ENCODE measurements around the gene SPDEF.

SPDEF gene

DNA sequence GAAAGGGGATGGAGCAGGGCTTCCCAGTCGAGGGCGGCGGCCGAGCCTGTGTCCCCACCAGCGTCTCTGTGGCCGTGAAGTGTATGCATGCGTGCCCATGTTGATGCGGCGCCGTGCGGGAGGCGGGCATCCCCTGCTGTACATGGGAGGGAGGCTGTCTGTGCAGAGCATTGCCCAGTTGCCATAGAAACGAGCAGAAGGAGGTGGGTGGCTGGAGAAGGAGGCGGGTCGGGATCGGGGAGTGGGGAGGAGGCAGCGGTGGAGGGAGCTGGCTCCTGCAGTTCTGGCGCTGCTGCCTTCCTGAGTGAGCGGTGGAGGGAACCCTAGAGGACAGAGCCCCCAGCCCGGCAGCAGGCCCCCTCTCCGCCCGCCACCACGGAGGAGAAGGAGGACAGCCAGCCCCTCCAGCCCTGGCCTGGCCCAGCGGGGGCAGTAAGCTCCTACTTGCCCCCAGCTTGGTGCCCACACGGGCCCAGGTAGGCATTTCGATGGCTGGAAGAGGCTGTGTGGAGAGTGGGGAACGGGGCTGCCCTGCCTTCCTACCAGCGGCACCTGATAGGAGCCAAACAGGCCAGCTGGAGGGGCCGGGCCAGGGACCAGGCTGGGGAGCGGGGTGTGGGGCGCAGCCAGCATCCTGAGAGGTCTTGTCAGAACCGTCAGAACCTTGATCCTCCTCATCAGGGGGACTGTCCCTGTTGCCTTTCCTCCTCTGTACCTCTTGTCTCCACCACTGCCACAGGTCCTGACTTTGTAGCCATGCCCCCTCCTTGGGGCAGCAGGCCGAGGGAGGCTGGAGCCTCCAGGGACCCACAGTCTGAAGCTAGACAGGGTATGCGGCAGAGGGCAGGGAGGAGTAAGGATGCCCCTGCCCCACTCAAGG is 41.3 kb downstream of the SPDEF start:
- no peak for DNase-seq (ENCODE audit: low spot score)

DNA sequence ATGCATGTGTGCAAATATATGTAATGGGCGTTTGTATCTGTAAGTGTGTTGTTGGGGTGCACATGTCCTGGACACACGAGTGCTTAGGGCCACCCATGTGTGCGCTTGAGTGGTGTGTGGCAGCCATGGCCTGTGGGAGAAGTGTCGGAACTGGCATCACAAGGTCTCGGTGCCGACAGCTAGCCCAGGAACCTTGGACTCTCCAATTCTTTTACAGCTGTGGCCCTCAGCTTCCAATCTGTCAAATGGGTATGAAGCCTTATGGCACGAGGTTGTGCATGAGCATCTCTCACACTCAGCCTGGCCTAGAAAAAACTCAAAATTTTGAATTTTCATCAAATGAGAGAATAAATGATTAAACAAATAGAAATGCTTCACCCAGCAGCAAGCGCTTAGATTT is 42.0 kb downstream of the SPDEF start:
- DNase-seq (ENCODE audit: low spot score), result no peak

DNA sequence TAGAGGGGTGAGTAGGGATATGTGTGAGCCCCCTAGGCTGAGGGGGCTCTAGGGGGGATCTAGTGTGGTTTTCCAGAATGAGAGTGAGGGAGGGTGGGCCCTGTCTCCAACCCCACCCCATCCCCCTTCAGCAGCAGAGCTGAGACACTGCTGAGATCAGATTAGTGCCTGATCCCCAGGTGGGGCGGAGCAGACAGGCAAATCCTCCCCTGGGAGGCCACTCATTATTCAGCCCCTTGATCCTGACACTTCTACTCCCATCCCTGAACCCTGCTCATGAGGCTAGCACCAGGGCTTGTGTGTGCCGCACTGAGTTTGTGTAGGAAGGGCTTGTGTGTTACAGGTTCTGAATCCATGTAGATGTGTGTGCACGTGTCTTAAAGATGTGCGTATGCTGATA is 42.5 kb downstream of the SPDEF start:
- DNase-seq (ENCODE audit: low spot score), result no peak

DNA sequence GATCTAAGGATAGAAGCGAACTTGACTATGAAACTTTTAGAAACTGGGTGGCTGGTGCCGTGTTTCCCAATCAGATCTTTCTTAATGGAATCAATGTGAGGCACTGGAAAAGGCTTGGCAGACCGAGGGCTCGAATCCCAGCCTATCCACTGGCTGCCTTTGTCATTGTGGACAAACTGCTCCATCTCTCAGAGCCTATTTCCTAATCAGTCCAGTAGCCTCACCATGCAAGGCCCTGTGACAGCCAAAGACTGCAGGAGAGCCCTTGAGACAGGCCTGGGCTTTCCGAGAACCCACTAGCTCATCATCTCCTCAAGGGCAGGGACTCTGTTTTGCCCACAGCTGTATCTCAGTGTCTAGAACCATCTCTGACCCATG is 43.4 kb downstream of the SPDEF start:
- no peak for DNase-seq (ENCODE audit: low spot score)

DNA sequence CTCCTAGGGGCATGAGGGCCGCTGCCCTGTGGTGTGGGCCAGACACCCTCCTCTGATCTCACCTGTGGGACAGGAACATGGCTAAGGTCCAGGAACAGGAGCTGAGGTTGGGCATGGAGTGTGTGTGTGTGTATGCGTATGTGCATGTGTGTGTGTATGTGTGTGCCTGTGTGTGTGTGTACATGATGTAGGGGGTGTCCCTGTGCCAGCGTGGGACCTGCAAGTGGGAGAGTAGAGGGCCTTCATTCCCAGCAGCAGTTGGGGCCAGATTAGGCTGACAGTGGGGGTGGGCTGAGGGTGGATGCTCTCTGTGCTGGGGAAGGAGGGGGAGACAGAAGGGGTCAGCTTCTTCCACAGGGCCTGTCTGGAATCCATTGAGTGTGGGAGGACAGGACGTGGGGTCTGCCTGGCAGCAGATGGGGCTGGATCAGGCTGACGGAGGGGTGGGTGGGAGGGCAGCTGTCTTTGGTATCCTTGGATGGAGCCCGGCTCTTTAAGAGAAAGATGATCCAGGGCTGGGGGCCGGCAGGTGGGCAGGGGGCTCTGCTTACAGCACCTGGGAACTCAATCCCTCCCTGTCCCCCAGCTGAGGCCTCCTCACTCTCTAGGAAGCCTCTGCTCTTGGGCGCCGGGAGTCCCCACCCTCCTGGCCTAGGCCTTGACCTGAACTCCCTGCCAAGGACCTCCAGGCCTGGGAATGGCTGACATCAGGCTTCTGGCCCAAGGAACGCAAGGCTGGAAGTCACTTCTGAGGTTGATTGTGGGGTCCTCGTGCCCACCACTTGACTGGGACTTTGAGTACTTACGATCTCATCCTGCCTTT is 44.0 kb downstream of the SPDEF start:
- DNase-seq (ENCODE audit: low spot score), result no peak

DNA sequence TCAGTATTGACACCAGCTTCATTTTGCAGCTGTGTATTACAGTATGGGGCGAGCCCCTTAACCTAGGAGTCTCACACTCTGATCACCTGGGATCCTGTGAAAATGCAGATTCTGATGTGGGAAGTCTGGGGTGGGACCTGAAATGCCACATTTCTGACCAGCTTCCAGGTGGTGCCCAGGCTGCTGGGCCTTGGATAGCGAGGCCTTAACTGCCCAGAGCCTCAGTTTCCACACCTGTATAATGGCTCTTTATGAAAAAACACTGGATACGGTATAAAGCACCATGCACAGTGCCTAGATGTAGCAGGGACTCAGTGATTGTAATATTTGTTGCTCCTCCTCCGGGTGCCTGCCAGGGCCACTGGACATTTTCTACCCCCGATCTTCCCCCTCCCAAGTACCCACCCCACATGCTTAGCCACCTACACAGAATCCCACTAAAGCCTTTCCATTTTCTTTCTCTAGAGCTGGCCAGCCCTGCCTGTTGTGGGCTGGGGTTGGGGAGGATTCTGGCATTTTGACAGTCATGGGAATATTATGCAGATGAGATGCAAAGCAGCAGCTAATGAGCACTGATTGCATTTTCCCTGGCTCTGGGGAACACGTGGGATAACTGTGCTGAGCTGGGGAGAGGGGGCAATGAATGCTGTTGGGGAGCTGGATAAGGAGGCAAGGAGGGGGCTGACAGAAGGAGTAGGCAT is 44.8 kb downstream of the SPDEF start:
- no peak for DNase-seq (ENCODE audit: low spot score)

DNA sequence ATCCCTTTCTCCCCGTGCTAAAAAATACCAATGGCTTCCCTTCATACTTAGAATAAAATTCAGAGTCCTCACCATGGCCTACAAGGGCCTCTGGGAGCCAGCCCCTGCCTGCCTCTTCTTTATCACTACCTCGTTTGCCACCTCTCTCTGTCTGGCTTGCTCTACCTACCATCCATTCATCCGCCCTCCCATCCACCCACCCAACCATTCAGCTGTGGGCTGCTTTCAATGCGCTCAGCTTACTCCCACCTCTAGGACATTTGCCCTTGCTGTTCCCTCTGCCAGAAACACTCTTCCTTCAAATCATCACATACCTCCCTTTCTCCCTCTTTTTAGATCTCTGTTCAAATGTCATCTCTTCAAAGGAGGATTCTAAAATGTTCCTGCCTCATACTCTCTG is 45.8 kb downstream of the SPDEF start:
- no peak for DNase-seq (ENCODE audit: low spot score)

DNA sequence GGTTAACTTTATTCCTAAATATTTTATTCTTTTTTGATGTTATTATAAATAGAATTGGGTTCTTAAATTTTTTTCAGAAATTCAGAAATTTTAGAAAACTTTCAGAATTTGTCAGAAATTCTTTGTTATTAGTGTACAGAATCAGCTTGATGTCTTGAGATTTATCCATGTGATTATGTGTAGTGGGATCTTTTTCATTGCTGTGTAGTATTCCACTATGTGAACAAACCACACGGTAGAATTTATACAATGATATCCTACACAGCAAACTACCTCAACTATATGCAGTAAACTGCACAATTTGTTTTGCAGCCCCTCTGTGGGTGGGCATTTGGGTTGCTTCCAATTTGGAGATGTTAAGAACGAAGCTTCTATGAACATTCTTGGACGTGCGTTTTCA is 46.3 kb downstream of the SPDEF start:
- no peak for DNase-seq (ENCODE audit: low spot score)

DNA sequence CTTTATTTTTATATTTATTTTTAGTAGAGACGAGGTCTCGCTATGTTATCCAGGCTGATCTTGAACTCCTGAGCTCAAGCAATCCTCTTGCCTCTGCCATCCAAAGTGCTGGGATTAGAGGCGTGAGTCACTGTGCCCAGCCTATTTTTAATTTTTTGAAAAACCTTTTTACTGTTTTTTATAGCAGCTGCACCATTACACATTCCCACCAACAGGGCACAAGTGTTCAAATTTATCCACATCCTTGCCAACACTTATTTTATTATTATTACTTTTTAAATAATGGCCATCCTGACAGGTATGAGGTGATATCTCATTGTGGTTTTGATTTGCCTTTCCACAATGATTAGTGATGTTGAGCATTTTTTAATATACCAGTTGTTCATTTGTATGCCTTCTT is 47.7 kb downstream of the SPDEF start:
- DNase-seq (ENCODE audit: low spot score), result no peak

DNA sequence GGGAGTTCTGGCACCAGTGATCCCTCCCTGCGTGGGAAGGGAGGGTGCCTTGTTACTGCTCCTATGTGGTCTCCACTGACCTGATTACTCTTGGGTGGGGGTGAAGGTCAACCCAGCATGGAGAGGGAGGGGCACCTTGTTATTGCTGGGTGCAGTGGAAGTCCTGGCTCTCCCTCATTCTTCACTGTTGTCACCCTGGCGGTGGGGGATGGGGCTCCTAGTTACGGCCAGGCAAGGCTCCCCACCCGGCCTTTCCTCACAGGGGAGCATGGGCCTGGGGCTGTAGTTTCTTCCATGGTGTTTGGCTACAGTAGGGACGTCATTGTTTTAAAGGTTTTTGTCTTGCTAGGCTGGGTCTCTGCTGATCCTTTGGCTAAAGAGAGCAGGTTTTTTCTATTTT is 49.4 kb downstream of the SPDEF start:
- DNase-seq (ENCODE audit: low spot score), result no peak

DNA sequence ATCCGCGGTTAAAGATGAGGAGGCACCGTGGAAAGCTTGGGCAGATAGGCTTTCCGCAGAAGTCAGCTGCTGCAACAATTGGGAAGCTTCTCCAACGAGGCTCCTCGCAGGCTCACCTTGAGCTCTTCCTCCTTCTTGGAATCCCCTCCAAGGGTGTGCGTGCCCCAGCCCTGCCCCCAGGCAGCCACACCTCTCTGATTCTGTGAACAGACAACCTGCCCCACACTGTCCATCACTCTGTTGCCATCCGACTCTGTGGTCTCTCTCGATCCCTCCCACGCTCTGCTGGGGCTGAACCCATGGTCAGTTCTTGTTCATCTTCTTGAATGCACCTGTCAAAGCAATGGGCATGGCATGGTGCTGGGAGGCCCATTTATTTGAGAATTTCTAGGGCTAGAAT is 58.7 kb downstream of the SPDEF start:
- no peak for DNase-seq (ENCODE audit: low spot score)

DNA sequence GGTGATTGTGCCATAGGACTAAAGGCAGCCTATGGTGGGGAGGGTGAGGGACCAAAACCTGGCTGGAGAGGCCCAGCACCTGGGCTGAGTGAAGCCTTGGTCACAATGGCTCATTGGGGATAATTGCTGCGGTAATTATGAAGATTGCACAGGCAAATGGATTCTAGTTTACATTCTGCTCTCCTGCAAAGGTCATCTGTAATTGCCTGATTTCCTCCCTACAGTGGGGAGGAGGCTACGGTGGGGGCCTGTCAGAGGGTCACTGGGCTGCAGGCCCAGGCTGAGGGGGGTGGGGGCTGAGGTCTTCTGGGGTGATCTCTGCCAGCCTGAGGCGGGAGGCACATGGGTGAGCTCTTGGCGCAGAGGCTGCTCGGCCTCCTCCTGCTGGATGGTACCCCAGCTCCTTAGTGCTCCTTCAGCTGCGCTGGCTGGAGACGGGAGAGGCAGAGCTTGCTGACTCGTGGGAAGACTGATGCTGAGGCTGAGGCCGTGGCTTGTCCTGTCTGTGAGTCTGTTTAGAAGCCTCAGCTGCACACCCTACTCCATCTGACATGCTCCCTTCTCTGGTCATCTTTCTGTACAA is 59.9 kb downstream of the SPDEF start:
- no peak for DNase-seq (ENCODE audit: low spot score)

DNA sequence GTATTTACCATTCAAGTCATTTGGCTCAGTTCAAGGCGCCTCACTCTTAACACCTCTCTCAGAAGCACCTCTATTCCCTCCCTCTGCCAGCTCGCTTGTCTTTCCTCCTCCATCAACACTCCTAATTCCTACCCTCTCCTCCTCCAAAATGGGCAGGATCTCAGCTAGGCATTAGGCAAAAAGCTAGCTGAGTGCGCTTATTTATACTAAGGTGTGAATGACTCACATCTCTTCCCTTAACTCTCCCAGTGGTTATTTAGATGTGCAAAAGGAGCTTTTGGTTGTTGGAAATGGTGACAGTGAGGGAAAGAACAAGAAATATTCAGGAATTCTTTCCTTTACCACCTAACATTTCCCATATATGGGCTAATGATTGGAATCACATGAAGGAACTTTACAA is 61.2 kb downstream of the SPDEF start:
- no peak for DNase-seq (ENCODE audit: low spot score)

DNA sequence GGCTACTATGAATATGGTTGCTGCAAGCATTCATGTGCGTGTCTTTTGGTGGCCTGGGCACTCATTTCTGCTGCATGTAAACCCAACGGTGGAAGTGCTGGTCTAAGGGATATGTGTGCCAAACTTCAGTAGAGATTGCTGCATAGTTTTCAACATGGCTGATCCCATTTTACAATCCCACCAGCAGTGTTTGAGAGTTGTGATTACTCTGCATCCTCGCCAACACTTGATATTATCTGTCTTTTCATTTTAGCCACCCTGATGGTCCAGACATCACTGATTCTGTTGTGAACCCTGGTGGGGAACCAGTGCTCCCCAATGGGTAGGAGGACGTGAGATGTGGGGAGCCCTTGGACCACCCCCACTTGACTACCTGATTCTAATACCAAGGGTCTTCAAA is 62.8 kb downstream of the SPDEF start:
- no peak for DNase-seq (ENCODE audit: low spot score)

DNA sequence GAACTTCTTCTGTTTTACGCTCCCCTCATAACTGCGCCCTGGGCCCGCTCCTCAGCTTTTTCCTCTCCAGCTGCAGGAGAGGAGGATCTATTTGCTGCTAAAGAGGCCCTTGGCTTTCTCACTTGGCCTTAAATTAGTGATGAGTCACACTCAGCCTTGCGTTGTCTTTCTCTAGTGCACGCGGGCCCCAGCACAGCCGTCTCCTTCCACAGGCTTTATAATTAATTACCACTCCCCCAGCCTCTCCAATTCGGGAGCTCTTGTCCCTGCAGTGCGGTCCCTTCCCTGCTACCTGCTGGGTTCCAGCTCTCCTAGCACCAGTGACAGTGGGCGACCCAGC is 65.1 kb downstream of the SPDEF start:
- no peak for DNase-seq (ENCODE audit: low spot score)

DNA sequence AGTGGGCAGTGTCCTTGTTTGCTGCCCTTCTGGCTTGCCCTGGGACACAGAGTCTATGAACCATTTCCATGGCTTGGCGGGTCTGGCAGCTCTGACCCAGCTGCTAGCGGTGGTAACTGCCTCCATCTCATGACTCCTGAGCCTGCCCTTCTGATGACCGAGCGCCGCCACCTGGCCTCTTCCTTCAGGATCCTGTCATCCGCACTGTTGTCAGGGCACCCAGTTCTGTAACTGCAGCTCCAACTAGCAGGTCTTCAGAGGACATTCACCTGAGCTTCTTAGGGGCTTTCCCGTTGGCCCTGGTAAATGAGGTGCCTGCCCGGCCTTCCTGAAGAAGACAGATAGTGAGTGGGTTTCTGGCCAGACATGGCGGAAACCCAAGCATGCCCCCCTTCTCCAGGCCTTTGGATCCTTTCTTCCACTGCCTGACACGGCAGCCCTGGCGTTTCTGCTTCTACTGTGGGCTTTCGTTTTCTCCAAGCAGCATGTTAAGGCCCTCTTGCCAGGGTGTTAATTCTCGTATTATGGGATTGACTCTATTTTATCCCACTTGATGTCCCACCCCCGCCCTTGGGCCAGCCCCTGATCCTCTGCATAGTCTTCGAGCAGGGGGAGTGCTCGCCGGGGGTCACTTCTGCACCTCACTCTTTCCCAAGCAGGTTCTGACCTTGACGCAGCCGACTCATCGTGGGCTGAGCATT is 65.6 kb downstream of the SPDEF start:
- DNase-seq (ENCODE audit: low spot score), result no peak

DNA sequence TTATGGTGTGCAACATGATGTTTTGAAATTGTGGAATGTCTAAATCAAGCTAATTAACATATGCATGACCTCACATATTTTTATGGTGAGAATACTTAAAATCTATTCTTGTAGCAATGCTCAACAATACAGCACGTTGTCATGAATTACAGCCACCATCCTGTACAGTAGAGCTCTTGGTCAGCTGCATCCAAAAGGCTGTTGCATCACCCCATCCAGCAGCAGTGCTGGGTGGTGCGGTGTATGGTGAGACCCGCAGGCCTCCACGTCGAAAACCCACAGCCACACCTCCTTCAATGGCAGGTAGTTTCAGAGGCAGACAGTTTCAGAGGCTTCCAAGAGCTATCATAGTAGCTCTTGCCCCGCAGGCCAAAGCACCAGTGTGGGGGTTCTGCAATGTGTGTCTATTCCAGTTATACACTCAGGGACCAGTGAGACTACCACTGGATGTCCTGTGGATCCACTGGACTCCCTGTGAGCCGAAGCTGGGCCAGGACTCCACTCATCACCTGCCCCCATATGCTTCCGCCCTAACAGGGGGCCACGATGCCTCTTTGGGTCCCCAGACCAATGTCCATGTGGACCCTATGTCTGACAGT is 66.8 kb downstream of the SPDEF start:
- DNase-seq (ENCODE audit: low spot score), result no peak
